K562 (cell line): Measurements from ENCODE around the gene TTC9B. TPM values are rescaled to one million over a fixed set of nuclear protein-coding genes. Genes with fewer than 3 reads are reported as not detected.

Source experiments
- ATAC-seq: fragments of 200-7000 bp; cut with Tn5 transposase; 3 replicates; pipeline ENCODE4 v1.9.1; 2020; ENCODE audit warnings: moderate library complexity
- BruUV-seq: library from RNA; stranded (reverse); fragments of 400-500 nt; replicated peaks from 2 replicates; lab custom pipeline; 2021; lab: Mats Ljungman, UMichigan
- CTCF ChIA-PET: fragments of 300-600 bp; formaldehyde crosslinking; extraction: SDS; loops from one replicate; lab custom pipeline; 2021; ENCODE audit warnings: low intra/inter-chr PET ratio; lab: Yijun Ruan, JAX
- POLR2A ChIA-PET: fragments of 300-600, 350-650 bp; sonication (Branson Sonifier 250); formaldehyde crosslinking; extraction: SDS; loops from one replicate; lab custom pipeline; 2021; ENCODE audit warnings: antibody characterized with exemption, inconsistent platforms; lab: Yijun Ruan, JAX
- DNase-seq, 4 experiments: peaks; one replicate each; pipeline versions ENCODE4 v3.0.0 to v3.0.0-alpha.2; 2011 to 2018; ENCODE audit warnings: low spot score in 3 of 4, mixed read lengths in 3 of 4; ENCODE audit errors: extremely low read depth in 1 of 4
- FAIRE-seq: peaks from 2 replicates; lab custom pipeline; 2011; peaks lifted over from hg19 to GRCh38; lab: Jason Lieb, UNC
- H2AFZ ChIP-seq: 2 replicates; pipeline ENCODE4 v1.6.0; 2011; ENCODE audit warnings: low read depth, low read length, control low read depth, inconsistent platforms
- H3K27ac ChIP-seq: fragments of 200-600 bp; 3 replicates; pipeline ENCODE4 v1.8.0; 2011; ENCODE audit warnings: low read depth, mild to moderate bottlenecking, control low read depth, inconsistent platforms, low read length, moderate library complexity, mixed read lengths; ENCODE audit errors: extremely low read depth
- H3K27me3 ChIP-seq, 2 experiments: fragments of 300-600 bp in 1 of 2; 2 replicates in 1 of 2; 3 replicates in 1 of 2; pipeline versions ENCODE4 v1.6.0 to v1.8.0; 2011; ENCODE audit warnings: inconsistent platforms in 2 of 2, low read length in 2 of 2, mild to moderate bottlenecking in 1 of 2, mixed read lengths in 1 of 2, moderate library complexity in 1 of 2; ENCODE audit not compliant: control insufficient read depth in 2 of 2, insufficient read depth in 2 of 2
- H3K36me3 ChIP-seq: fragments of 300-600 bp; 3 replicates; pipeline ENCODE4 v1.8.0; 2011; ENCODE audit warnings: mild to moderate bottlenecking, low read length, inconsistent platforms; ENCODE audit not compliant: control insufficient read depth, insufficient read depth
- H3K4me1 ChIP-seq, 2 experiments: fragments of 200-600 bp in 1 of 2; replicated peaks in 1 of 2; 2 replicates in 1 of 2; 3 replicates in 1 of 2; pipeline versions ENCODE4 v1.5.1 to v1.8.0; 2011; ENCODE audit warnings: inconsistent platforms in 2 of 2, low read length in 2 of 2, mild to moderate bottlenecking in 1 of 2, mixed read lengths in 1 of 2, moderate library complexity in 1 of 2; ENCODE audit not compliant: control insufficient read depth in 2 of 2, insufficient read depth in 2 of 2
- H3K4me2 ChIP-seq: 2 replicates; pipeline ENCODE4 v1.6.1; 2011; ENCODE audit warnings: low read length, control low read depth, inconsistent platforms, mixed read lengths; ENCODE audit not compliant: insufficient read depth
- H3K4me3 ChIP-seq: fragments of 200-600 bp; sonication (generic), shearing (Covaris generic); 2 replicates; pipeline ENCODE4 v1.5.1; 2016; ENCODE audit warnings: control low read depth, inconsistent platforms
- H3K79me2 ChIP-seq: fragments of 200-600 bp; 3 replicates; pipeline ENCODE4 v1.8.0; 2011; ENCODE audit warnings: low read length, inconsistent platforms; ENCODE audit not compliant: control insufficient read depth, insufficient read depth
- H3K9ac ChIP-seq, 2 experiments: 2 replicates each; pipeline versions ENCODE4 v1.6.0 to v1.6.1; 2011; ENCODE audit warnings: low read depth in 2 of 2, low read length in 2 of 2, control low read depth in 1 of 2, inconsistent platforms in 1 of 2, mild to moderate bottlenecking in 1 of 2, mixed read lengths in 1 of 2; ENCODE audit not compliant: insufficient read depth in 1 of 2
- H3K9me1 ChIP-seq: one replicate; pipeline ENCODE4 v1.6.0; 2011; ENCODE audit warnings: inconsistent platforms, mild to moderate bottlenecking, low read length, moderate library complexity; ENCODE audit not compliant: control insufficient read depth, insufficient read depth
- H3K9me3 ChIP-seq: replicated peaks from 2 replicates; pipeline ENCODE4 v1.5.1; 2011; ENCODE audit warnings: low read depth, low read length, inconsistent platforms; ENCODE audit not compliant: control insufficient read depth, insufficient read depth
- H4K20me1 ChIP-seq: replicated peaks from 2 replicates; pipeline ENCODE4 v1.6.1; 2011; ENCODE audit warnings: low read length, inconsistent platforms, mixed read lengths; ENCODE audit not compliant: control insufficient read depth, insufficient read depth
- CHAMP1 ChIP-seq: fragments of 450-650 bp; IDR thresholded peaks from 2 replicates; pipeline ENCODE4 v1.6.1; 2016; ENCODE audit warnings: mild to moderate bottlenecking
- CREB5 ChIP-seq: fragments of 250-450 bp; sonication (Bioruptor Pico); IDR thresholded peaks from 2 replicates; pipeline ENCODE4 v1.5.0; 2020; ENCODE audit warnings: mild to moderate bottlenecking
- FOS ChIP-seq: IDR thresholded peaks from 3 replicates; pipeline ENCODE4 v1.6.1; 2011; ENCODE audit not compliant: insufficient read length; ENCODE audit errors: extremely low read depth
- PREB ChIP-seq: sonication (generic); formaldehyde crosslinking; IDR thresholded peaks from 2 replicates; pipeline ENCODE4 v1.8.1; 2023; ENCODE audit warnings: mild to moderate bottlenecking, missing genetic modification reagents
- SIN3B ChIP-seq: fragments of 450-650 bp; IDR thresholded peaks from 2 replicates; pipeline ENCODE4 v1.6.1; 2017; ENCODE audit warnings: low read depth, mild to moderate bottlenecking, moderate library complexity
- TRIM25 ChIP-seq: fragments of 450-650 bp; IDR thresholded peaks from 2 replicates; pipeline ENCODE4 v1.7.0; 2016; ENCODE audit warnings: borderline replicate concordance
- ZBTB2 ChIP-seq: fragments of 450-650 bp; IDR thresholded peaks from 2 replicates; pipeline ENCODE4 v1.6.1; 2016; ENCODE audit warnings: antibody characterized with exemption
- whole genome bisulfite sequencing: fragments of 100-300 bp; shearing (Covaris generic); methylation state at CpG from one replicate; pipeline ENCODE4 v1.1.6; 2016; ENCODE audit warnings: low coverage, mixed read lengths; ENCODE audit not compliant: insufficient coverage; ENCODE audit errors: missing lambda C conversion rate; 5-methylcytosine and 5-hydroxymethylcytosine counted together
- in situ Hi-C: fragments of 300-500 bp; cut with MboI; formaldehyde crosslinking; loops from 4 replicates; pipeline ENCODE4 v1.15.0; 2018; ENCODE audit warnings: inconsistent platforms, mixed read lengths
- intact Hi-C: fragments of 100-400 bp; cut with micrococcal nuclease; formaldehyde crosslinking; loops from 2 replicates; pipeline ENCODE4 v1.14.2; 2022
- polyA plus RNA-seq, 8 experiments: library from polyadenylated mRNA; depleted of rRNA in 4 of 8; stranded (reverse) in 5 of 8; unstranded in 3 of 8; fragments of >200 nt; fragmentation: Nextera tagmentation in 2 of 8; fragmentation: Illumina TruSeq in 1 of 8; extraction: Ambion mirVana in 2 of 8; extraction: Trizol in 1 of 8; gene quantifications; 2 replicates each; pipeline versions ENCODE4 v1.2.1 to v1.2.3, GENCODE V29; 2011 to 2014; ENCODE audit warnings: inconsistent platforms in 1 of 8, missing spikeins in 1 of 8
- total RNA-seq, 7 experiments: library from RNA; depleted of rRNA in 6 of 7; stranded (reverse); fragments of >200 nt in 6 of 7; fragmentation: Illumina TruSeq in 2 of 7; extraction: Trizol in 2 of 7; gene quantifications; 2 replicates each; pipeline versions ENCODE4 v1.2.1 to v1.2.3, GENCODE V29; 2011 to 2021; ENCODE audit warnings: low replicate concordance in 1 of 7

Gene TTC9B
- total and polyA plus RNA-seq, 9 of the 15 experiments (the other 6 are each of a cell fraction or from before 2014, with no cell fraction given) = 0.06 to 0.14 TPM; not detected in 7

- no peak for TF ChIP-seq PREB
- TF ChIP-seq FOS = peak; percentile 98
- TF ChIP-seq, all 486 proteins: peak for 32
These were observed 3.9 kb upstream of the TTC9B start (continued) for GRCh38 chr19:40221858-40222619.

- no peak for TF ChIP-seq CREB5
- no peak for TF ChIP-seq TRIM25
- TF ChIP-seq CHAMP1 = no peak
- TF ChIP-seq SIN3B = no peak
- no peak for TF ChIP-seq ZBTB2
- H3K79me2 ChIP-seq = no peaks in the 10 kb centered on the region
- DNase-seq = no peak
- in situ Hi-C loops = loop anchor here (5.0 kb wide), 1 partner anchor 73 kb away; no protein-coding TSS in a partner anchor
- BruUV-seq = no TSS peak
- H2AFZ ChIP-seq = no peak overlapping the region
- H3K36me3 ChIP-seq = no peaks in the 10 kb centered on the region
- CTCF ChIA-PET = interaction anchor here (0.5 to 3.3 kb wide), 3 partner anchors 80 to 356 kb away, joined by 3 to 24 read pairs (median 5); no protein-coding TSS in a partner anchor
- no peak overlapping the region for H3K4me3 ChIP-seq
- POLR2A ChIA-PET = interaction anchor here (1.1 kb wide), 1 partner anchor 10 kb away, joined by 5 read pairs; no protein-coding TSS in a partner anchor
- peaks cover 6 to 9% of the 10 kb centered on the region in 2 experiments; a peak in 2 of 5 replicates for H3K27me3 ChIP-seq
- H3K4me2 ChIP-seq = no peak overlapping the region
- peaks cover 12 to 44% of the 10 kb centered on the region in 2 experiments; a peak in 4 of 5 replicates for H3K4me1 ChIP-seq
- intact Hi-C loops = no loop called here
- no peak overlapping the region for H3K9ac ChIP-seq
- peaks cover 4% of the 10 kb centered on the region; the same call in 1 of the 2 replicates for H3K9me3 ChIP-seq
- no peak for ATAC-seq
- H4K20me1 ChIP-seq = peaks cover 5% of the 10 kb centered on the region
- H3K9me1 ChIP-seq = no peaks in the 10 kb centered on the region
- 41% methylated on average over 9 of the region's 9 CpGs for WGBS
- no peak overlapping the region for H3K27ac ChIP-seq
- no peak for FAIRE-seq
These were observed 2.5 kb upstream of the TTC9B start for GRCh38 chr19:40220674-40221073.
